Measurements from ENCODE around the gene CRTC2.
"Not testable (repeated sequence)": the region's sequence is repeated elsewhere in the genome, so short reads cannot be mapped to it uniquely, and the experiment has no call there.

- TF ChIP-seq, protein P1, sequence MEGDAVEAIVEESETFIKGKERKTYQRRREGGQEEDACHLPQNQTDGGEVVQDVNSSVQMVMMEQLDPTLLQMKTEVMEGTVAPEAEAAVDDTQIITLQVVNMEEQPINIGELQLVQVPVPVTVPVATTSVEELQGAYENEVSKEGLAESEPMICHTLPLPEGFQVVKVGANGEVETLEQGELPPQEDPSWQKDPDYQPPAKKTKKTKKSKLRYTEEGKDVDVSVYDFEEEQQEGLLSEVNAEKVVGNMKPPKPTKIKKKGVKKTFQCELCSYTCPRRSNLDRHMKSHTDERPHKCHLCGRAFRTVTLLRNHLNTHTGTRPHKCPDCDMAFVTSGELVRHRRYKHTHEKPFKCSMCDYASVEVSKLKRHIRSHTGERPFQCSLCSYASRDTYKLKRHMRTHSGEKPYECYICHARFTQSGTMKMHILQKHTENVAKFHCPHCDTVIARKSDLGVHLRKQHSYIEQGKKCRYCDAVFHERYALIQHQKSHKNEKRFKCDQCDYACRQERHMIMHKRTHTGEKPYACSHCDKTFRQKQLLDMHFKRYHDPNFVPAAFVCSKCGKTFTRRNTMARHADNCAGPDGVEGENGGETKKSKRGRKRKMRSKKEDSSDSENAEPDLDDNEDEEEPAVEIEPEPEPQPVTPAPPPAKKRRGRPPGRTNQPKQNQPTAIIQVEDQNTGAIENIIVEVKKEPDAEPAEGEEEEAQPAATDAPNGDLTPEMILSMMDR (IDR thresholded peaks at IDR 0.05; ENCODE audit: poor library complexity, severe bottlenecking), result not testable (repeated sequence)
- not testable (repeated sequence) for TF ChIP-seq EP300 (conservative IDR thresholded peaks at IDR 0.05; ENCODE audit: poor library complexity, severe bottlenecking); POLR2AphosphoS5 (IDR thresholded peaks at IDR 0.05); TAF1 (IDR thresholded peaks at IDR 0.05; ENCODE audit: low read depth); SMC3 (conservative IDR thresholded peaks at IDR 0.05; ENCODE audit: poor library complexity); RAD21 (conservative IDR thresholded peaks at IDR 0.05)
Observed at GRCh38 chr1:153981735-153982134, 23.3 kb upstream of the CRTC2 start.

Measured in neural cell (in vitro differentiated cells).